Right lobe of liver (tissue), 6 donors: ENCODE results near the gene LYSMD1. TPM values are rescaled to one million over a fixed set of nuclear protein-coding genes. Genes with fewer than 3 reads are reported as not detected.

ENCODE experiments used
- ATAC-seq, 4 donors: fragments of 200-7000 bp; cut with Tn5 transposase; one replicate each; pipeline ENCODE4 v1.9.1; 2020; ENCODE audit warnings: mild to moderate bottlenecking in 4 of 4, moderate library complexity in 4 of 4
- DNase-seq, 3 donors: peaks; one replicate each; pipeline ENCODE4 v3.0.0-alpha.2; 2020
- H3K27ac ChIP-seq, 3 donors: fragments of 200-600 bp; one replicate each; pipeline ENCODE4 v1.8.0; 2022
- H3K27me3 ChIP-seq, 2 donors: fragments of 200-600 bp; one replicate each; pipeline ENCODE4 v1.8.0; 2022
- H3K36me3 ChIP-seq, 4 donors: fragments of 200-600 bp; sonication (generic) in 1 of 4; one replicate each; pipeline versions ENCODE4 v1.5.1 to v1.8.0; 2017 to 2022; ENCODE audit warnings: control low read depth in 1 of 4
- H3K4me1 ChIP-seq, 4 donors: fragments of 200-600 bp; sonication (generic) in 1 of 4; one replicate each; pipeline versions ENCODE4 v1.5.1 to v1.8.0; 2017 to 2022; ENCODE audit warnings: control low read depth in 1 of 4
- H3K4me3 ChIP-seq, 3 donors: fragments of 200-600 bp; one replicate each; pipeline ENCODE4 v1.8.0; 2022
- H3K9me3 ChIP-seq, 4 donors: fragments of 200-600 bp; sonication (generic) in 1 of 4; one replicate each; pipeline versions ENCODE4 v1.5.1 to v1.8.0; 2017 to 2022; ENCODE audit warnings: control low read depth in 1 of 4
- POLR2A ChIP-seq: fragments of 450-650 bp; IDR thresholded peaks from one replicate; pipeline ENCODE4 v1.6.1; 2017; ENCODE audit warnings: antibody characterized with exemption, mild to moderate bottlenecking
- WGBS: methylation state at CpG from one replicate; pipeline ENCODE4 v1.1.6; 2018; ENCODE audit warnings: low coverage, low lambda C conversion rate; ENCODE audit not compliant: insufficient coverage; ENCODE audit errors: missing lambda C conversion rate; 5-methylcytosine and 5-hydroxymethylcytosine counted together
- intact Hi-C, 2 donors: fragments of 100-400 bp; cut with DNase I; formaldehyde crosslinking; loops; one replicate each; pipeline versions ENCODE4 v1.11.2 to v1.14.1; 2022
- total RNA-seq, 6 experiments: library from RNA; depleted of rRNA in 2 of 6; stranded (reverse); fragments of >200 nt in 2 of 6; fragmentation: NEBNext Ultra II Directional in 3 of 6; extraction: Animal tissue kit (Norgen Biotek cat#: 25700) in 3 of 6; gene quantifications; one replicate each; pipeline versions ENCODE4 v1.1.0 to v1.2.4, GENCODE V29; 2016 to 2023
- TF ChIP-seq, protein P1 (sequence below), 4 donors: fragments of 200-600 bp in 3 of 4; fragments of 450-650 bp in 1 of 4; IDR thresholded peaks; one replicate each; pipeline versions ENCODE4 v1.5.1 to v1.8.0; 2016 to 2022; ENCODE audit warnings: antibody characterized with exemption in 4 of 4, mild to moderate bottlenecking in 2 of 4
- donor health status: DM: no; HTN: yes; CAD: no.
- donor health status: DM: no; HTN: no; CAD: no.
- donor health status: DM: no; HTN: no; CAD: no.
- donor health status: DM: no; HTN: yes; CAD: no.
- donor health status: DM: no; HTN: yes; CAD: no.

LYSMD1 gene
- total RNA-seq, 6 experiments from 2014 or later, result 2.7 to 6.4 (median 4.5) TPM

DNA sequence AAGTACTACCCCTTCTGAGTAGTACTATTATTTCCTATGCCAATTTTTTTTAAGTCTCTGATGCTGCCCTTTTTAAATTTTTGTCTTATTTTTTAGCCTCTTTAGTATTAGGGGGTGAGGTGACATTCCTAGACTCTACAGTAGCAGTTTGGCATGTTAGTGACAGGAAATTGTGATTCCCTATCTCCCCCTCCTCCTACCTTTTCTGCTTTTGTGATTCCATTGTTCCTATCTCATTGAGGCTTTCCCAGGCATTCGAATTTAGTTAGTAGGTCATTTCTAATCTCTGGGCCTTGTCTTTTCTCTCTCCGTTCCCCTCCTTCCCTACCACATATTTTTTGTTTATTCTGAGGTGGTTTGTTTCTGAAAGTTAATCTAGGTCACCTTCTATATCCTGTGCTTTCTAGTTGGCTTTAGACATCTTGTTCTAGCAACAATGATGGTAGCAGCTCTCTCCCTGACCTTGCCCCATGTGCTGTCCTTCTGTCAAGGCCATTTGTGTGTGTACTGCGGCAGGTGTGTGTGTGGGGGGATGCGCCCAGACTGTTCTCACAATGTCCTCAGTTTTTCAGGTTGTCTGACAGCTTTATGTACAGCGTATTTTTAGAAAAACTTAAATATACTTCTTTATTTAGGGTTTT is 40.8 kb downstream of the LYSMD1 start:
- WGBS, result 81% methylated on average over 5 of the region's 5 CpGs
- Histone ChIP-seq H3K4me3 (no peak overlapping the region), H3K9me3 (no peaks in the 10 kb centered on the region), H3K36me3 (peaks cover 0 to 8% (median 0%) of the 10 kb centered on the region in 4 donors), H3K27me3 (no peaks in the 10 kb centered on the region), H3K4me1 (no peaks in the 10 kb centered on the region), H3K27ac (no peak overlapping the region)
- ATAC-seq, result no peak
- TF ChIP-seq, protein P1, sequence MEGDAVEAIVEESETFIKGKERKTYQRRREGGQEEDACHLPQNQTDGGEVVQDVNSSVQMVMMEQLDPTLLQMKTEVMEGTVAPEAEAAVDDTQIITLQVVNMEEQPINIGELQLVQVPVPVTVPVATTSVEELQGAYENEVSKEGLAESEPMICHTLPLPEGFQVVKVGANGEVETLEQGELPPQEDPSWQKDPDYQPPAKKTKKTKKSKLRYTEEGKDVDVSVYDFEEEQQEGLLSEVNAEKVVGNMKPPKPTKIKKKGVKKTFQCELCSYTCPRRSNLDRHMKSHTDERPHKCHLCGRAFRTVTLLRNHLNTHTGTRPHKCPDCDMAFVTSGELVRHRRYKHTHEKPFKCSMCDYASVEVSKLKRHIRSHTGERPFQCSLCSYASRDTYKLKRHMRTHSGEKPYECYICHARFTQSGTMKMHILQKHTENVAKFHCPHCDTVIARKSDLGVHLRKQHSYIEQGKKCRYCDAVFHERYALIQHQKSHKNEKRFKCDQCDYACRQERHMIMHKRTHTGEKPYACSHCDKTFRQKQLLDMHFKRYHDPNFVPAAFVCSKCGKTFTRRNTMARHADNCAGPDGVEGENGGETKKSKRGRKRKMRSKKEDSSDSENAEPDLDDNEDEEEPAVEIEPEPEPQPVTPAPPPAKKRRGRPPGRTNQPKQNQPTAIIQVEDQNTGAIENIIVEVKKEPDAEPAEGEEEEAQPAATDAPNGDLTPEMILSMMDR (IDR thresholded peaks at IDR 0.05), result no peak
- no peak for TF ChIP-seq POLR2A
- intact Hi-C loops, result no loop called here
- DNase-seq, result no peak

DNA sequence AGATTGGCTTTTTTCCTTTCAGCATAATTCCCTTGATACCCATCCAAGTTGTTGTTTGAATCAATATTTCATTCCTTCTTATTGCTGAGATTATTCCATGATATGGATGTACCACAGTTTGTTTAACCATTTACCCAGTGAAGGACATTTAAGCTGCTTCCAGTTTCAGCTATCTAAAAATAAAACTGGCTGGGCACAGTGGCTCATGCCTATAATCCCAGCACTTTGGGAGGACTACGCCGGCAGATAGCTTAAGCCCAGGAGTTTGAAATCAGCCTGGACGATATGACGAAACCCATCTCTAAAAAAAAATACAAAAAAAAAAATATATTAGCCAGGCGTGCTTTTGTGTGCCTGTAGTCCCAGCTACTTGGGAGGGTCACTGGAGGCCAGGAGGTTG is 51.8 kb downstream of the LYSMD1 start:
- TF ChIP-seq POLR2A, result no peak
- TF ChIP-seq, protein P1 (IDR thresholded peaks at IDR 0.05), result no peak
- WGBS, result 98% methylated on average over 5 of the region's 5 CpGs
- ATAC-seq (no peak), DNase-seq (no peak)
- H3K4me1 ChIP-seq, result no peaks in the 10 kb centered on the region
- no peaks in the 10 kb centered on the region for H3K9me3 ChIP-seq
- H3K36me3 ChIP-seq, result peaks cover 0 to 11% (median 0%) of the 10 kb centered on the region in 4 donors
- H3K4me3 ChIP-seq, result no peak overlapping the region
- intact Hi-C loops, result no loop called here
- H3K27me3 ChIP-seq, result no peaks in the 10 kb centered on the region
- H3K27ac ChIP-seq, result no peak overlapping the region

Other genes starting within 250 kb of the LYSMD1 start
- gene SETDB1, start 239.5 kb downstream of the LYSMD1 start, total RNA-seq, result 10 to 100 TPM; 10.4 to 17.8 (median 12.9) TPM
- 100 to 1,000 TPM; 298 to 572 (median 459) TPM for gene CERS2, start 191.1 kb downstream of the LYSMD1 start, total RNA-seq
- gene ANXA9, start 183.6 kb downstream of the LYSMD1 start, total RNA-seq, result 10 to 100 TPM in 5 of 6 experiments, 1 to 10 TPM in 1; 9.9 to 18.5 (median 15.1) TPM
- 10 to 100 TPM; 10.1 to 19.7 (median 15.4) TPM for gene MINDY1, start 159.0 kb downstream of the LYSMD1 start, total RNA-seq
- 10 to 100 TPM in 4 of 6 experiments, 1 to 10 TPM in 2; 4.7 to 12.0 (median 10.1) TPM for gene PRUNE1, start 157.5 kb downstream of the LYSMD1 start, total RNA-seq
- gene BNIPL, start 129.3 kb downstream of the LYSMD1 start, total RNA-seq, result under 1 TPM in 5 of 6 experiments, not detected in 1; 0.12 to 0.76 (median 0.42) TPM
- gene C1orf56, start 118.2 kb downstream of the LYSMD1 start, total RNA-seq, result 1 to 10 TPM; 2.4 to 5.7 (median 3.8) TPM
- 10 to 100 TPM; 15.9 to 37.5 (median 27.3) TPM for gene CDC42SE1, start 106.3 kb downstream of the LYSMD1 start, total RNA-seq
- gene MLLT11, start 105.5 kb downstream of the LYSMD1 start, total RNA-seq, result under 1 TPM; 0.24 to 0.56 (median 0.40) TPM
- gene GABPB2, start 95.1 kb downstream of the LYSMD1 start, total RNA-seq, result 1 to 10 TPM; 2.0 to 6.5 (median 5.0) TPM
- gene SEMA6C, start 19.3 kb downstream of the LYSMD1 start, total RNA-seq, result 1 to 10 TPM in 5 of 6 experiments, under 1 TPM in 1; 0.87 to 8.3 (median 4.1) TPM
- gene TNFAIP8L2, start 9.3 kb downstream of the LYSMD1 start, total RNA-seq, result 1 to 10 TPM; 1.1 to 4.2 (median 2.2) TPM
- 10 to 100 TPM in 2 of 6 experiments, 1 to 10 TPM in 4; 7.5 to 13.2 (median 8.5) TPM for gene SCNM1, start 242 bp upstream of the LYSMD1 start, total RNA-seq
- not detected for gene TMOD4, start 10.1 kb upstream of the LYSMD1 start, total RNA-seq
- 10 to 100 TPM; 10.0 to 19.2 (median 14.7) TPM for gene VPS72, start 24.3 kb upstream of the LYSMD1 start, total RNA-seq
- gene PIP5K1A, start 32.6 kb upstream of the LYSMD1 start, total RNA-seq, result 10 to 100 TPM; 13.9 to 22.1 (median 17.2) TPM
- gene PSMD4, start 88.8 kb upstream of the LYSMD1 start, total RNA-seq, result 10 to 100 TPM; 72.2 to 95.6 (median 79.1) TPM
- gene ZNF687, start 116.4 kb upstream of the LYSMD1 start, total RNA-seq, result 10 to 100 TPM in 3 of 6 experiments, 1 to 10 TPM in 3; 7.6 to 14.2 (median 10.1) TPM
- gene PI4KB, start 161.5 kb upstream of the LYSMD1 start, total RNA-seq, result 10 to 100 TPM; 20.0 to 24.7 (median 22.7) TPM
- 10 to 100 TPM in 5 of 6 experiments, 1 to 10 TPM in 1; 9.8 to 23.0 (median 16.8) TPM for gene RFX5, start 181.3 kb upstream of the LYSMD1 start, total RNA-seq
- 100 to 1,000 TPM in 4 of 6 experiments, 10 to 100 TPM in 2; 83.4 to 423 (median 208) TPM for gene SELENBP1, start 206.8 kb upstream of the LYSMD1 start, total RNA-seq
- 100 to 1,000 TPM; 125 to 174 (median 151) TPM for gene PSMB4, start 233.7 kb upstream of the LYSMD1 start, total RNA-seq